ENCODE measurements around the gene MRPS7.

The MRPS7 gene

DNA sequence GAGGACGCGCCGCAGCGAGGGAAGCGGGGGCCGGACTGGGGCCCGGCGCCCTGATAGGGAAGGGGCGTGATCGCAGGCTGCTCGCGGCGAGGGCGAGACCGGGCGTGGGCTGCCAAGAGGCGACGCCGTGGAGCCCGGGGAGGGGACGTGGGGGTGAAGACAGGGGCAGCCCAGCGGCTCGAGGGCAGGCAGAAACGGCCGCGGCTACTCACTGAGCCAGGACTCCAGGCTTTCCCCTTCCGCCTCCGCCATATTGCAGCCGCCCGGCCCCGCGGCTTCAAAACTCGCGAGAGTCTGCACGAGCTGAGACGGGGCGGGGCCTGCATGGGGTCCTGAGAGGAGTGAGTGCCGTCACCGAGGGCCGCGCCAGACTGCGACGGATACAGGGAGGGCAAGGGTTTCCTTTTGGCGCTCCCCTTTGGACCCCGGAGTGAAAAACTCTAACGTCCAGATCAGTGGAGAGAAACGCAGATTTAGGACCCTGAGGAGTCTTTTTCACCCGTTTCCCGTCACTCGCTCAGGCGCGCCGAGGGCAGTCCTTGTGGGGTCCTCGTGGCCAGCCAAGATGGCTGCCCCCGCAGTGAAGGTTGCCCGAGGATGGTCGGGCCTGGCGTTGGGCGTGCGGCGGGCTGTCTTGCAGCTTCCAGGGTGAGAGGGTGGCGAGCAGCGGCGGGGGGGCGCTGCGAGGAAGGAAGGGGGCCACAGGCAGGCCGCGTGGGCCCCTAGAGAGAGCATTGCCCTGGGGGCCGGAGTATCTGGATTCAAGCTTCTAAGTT is at the start of gene MRPS7, which contains the start of gene GGA3:
Gene MRPS7, plus strand, starts transcription at position 544 of the 776 bp plus-strand sequence. Its CDS starts 22 bp downstream, at position 566.
Gene GGA3, minus strand, starts transcription at position 271 of the 776 bp plus-strand sequence. Its CDS starts 19 bp downstream, at position 252.
- peak; percentile 75 to 97 (median 92) for DNase-seq

GRCh38 chr17:75218131-75218530 is 43.5 kb upstream of the MRPS7 start:
- no peak for DNase-seq

DNA sequence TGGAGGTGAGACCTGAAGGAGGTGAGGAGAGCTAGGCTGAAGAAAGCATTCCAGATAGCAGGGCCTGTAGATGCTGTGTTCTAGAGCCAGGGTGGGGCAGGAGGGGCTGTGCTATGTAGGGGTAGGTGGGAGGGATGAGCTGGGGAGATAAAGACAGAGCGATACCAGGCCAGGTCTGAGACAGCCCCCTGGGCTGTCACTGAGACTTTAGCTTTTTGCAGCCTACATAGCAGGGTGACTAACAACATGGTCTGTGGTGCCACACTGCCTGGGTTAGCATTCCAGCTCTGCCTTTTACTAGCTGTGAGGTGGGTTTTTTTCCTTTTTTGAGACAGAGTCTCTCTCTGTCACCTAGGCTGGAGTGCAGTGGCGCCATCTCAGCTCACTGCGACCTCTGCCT is 41.9 kb upstream of the MRPS7 start:
- DNase-seq = no peak

DNA sequence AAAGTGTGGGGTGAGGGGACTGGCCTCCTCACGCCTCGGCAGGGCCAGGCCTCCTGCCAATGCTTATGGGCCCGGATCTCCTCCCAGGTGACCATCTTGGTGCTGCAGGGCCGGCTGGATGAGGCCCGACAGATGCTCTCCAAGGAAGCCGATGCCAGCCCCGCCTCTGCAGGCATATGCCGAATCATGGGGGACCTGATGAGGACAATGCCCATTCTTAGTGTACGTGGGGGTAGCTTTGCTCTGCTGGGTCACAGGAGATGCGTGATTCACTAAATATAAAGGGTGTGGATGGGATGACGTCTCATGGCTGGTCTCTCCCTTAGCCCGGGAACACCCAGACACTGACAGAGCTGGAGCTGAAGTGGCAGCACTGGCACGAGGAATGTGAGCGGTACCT is 36.7 kb upstream of the MRPS7 start:
- peak in 5 of 58 donors; percentile 18 to 64 (median 28) for DNase-seq

GRCh38 chr17:75227729-75228128 is 34.0 kb upstream of the MRPS7 start:
- no peak for DNase-seq

GRCh38 chr17:75228305-75228704 is 33.4 kb upstream of the MRPS7 start:
- DNase-seq = peak in 5 of 58 donors; percentile 14 to 36 (median 30)

DNA sequence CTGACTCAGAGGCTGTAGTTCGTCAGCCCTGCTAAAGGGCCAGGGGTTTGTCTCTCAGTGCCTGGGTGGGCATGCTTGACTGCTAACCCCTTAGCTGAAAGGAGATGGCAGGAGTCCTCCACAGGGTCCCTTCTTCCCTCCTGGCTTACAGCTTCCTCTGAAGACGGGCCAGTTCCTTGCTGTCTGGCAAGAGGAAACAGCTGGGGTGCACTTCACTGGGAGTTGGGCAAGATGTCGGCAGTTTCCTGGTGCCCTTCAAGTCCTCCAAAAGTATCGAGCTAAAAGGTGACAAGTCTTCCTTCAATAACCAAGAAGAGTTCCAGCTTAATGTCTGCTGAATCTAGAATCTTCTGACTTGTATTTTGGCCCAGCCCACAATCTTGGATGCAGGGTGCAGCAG is 32.8 kb upstream of the MRPS7 start:
- DNase-seq = no peak

DNA sequence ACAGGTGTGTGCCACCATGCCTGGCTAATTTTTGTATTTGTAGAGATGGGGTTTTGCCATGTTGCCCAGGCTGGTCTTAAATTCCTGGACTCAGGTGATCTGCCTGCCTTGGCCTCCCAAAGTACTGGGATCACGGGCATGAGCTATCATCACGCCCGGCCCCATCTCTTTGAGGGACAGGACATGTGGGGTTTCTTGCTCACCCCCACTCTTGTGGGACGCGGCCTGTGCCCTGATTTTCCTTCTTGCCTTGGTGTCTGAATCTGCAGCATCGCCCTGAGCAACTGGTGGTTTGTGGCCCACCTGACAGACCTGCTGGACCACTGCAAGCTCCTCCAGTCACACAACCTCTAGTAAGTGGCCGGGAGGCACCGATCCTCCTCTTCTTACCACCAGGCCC is 30.6 kb upstream of the MRPS7 start:
- no peak for DNase-seq

GRCh38 chr17:75231741-75232464 is 29.8 kb upstream of the MRPS7 start:
- DNase-seq = no peak

DNA sequence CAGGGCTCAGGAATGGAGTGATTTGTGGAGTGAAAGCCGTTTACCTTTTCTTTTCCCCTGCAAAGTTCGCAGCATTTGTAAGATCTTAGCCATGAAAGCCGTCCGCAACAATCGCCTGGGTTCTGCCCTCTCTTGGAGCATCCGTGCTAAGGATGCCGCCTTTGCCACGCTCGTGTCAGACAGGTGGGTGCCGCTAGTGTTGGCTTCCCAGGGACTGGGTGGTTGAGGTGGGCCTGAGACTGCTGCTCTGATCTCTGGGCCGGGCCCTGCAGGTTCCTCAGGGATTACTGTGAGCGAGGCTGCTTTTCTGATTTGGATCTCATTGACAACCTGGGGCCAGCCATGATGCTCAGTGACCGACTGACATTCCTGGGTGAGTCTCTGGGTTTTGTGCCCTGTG is 28.9 kb upstream of the MRPS7 start:
- no peak for DNase-seq

DNA sequence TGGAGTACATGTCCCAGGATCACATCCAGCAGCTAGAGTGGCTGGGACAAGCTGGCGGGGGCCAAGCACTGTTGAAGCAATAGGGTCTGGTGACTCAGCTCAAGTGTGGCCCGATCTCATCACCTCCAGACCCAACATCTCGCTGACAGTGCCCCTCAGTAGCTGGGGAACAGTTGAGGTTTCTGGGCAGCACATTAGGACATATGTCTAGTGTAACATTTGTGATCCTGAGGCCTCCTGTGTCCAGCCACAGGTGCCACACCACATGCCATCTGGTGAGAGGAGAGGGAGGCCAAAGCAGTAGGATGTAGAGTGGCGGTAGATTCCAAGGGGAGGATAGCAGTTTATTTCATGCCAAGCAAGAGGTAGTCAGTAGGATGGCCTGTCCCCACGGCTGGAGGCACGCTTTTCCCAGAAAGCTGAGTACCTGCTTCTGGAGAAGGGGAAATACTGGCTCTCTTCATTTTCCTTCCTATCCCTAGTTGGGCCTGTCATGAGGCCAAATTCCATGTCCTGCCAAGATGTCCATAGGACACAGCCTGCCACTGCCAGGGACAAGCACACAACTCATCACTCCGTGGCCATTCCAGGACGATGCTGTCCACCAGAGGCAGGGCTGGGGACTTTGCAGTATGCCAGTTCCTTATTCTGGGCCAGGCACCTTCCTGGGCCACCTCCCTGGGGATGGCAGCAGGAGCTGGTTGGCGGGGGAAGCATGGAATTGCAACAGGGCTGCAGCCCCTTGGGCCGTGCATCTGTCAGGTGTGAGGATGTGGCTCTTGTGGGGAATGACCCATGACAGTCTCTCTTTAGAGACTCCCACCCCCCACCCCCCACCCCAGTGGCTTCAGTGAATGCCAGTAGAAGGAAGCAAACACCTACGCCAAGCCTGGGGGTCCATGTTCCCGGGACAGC is 24.3 kb upstream of the MRPS7 start:
- no peak for DNase-seq

DNA sequence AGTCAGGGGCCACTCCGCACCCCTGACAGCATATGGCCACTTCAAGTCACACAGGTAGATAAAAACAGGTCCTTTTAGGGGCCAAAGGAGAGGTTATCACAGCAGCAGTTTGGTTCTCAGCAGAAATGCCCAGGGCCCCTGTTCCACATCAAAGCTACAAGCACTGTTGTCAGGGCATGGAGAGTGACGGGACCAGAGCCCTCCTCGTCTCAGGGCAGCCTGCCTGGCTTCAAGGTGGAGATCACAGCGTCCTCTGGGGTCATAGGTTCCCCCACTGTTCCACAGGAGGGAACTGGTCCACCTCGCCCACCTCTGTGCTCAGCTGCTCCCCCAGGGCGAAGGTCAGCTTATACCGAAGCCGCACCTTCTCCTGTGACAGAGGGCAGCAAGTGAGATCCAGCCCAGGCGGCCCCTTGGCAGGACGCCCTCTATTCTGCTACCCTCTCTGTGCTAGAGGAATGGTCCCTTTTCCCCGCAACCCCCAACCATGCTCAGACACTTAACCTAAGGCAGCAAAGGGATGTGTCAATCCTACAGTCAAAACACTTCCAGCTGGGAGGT is 23.6 kb upstream of the MRPS7 start:
- DNase-seq = no peak

GRCh38 chr17:75238684-75239191 is 22.9 kb upstream of the MRPS7 start:
- peak in 32 of 58 donors; percentile 10 to 69 (median 33) for DNase-seq

DNA sequence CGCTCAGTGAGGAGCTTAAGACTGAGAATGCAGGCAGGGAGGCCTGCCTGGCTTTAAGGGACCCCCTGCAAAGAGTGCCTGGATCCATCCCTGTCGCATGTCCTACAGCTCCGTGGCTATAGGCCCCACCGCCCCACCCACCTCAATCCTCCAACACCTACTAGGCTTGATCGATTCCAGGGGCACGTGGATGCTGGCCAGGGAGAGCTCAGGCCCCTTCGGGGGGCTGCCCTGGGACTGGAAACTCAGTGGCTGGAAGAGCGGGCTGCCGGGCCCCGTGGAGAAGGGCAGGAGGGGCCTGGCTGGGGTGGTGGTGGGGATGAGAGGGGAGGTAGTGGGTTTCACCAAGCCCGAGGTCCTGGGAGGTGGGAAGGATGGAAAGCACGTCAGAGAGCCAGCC is 22.5 kb upstream of the MRPS7 start:
- DNase-seq = no peak

DNA sequence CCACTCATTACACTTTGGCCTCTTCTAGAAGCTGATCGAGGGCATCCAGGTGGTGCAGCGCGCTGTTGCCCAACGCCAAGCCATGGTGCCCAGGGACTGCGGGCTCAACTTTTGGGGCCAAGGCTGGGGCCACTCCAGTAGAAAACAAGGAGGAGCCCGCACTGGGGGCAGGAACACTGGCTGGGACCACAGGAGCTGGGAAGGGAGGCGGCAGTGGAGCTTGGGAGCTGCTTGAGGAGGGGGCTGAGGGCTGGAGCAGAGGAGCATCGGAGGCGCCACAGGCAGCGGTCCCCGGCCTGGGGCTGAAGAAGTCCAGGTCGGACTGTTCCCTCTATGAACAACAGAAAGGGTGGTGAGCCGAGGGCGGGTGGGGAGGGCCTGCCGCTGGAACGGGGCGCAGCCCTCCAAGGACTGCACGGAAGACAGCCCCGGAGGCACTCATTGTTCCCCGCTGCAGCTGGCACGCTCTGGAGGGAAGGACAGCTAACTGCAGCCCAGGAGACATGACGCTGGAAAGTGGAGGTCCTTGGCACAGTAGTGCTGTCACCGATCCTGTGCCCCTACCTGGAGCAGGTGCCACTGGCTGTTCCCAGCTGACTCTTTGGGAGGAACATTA is 21.8 kb upstream of the MRPS7 start:
- no peak for DNase-seq

- DNase-seq = peak in 20 of 58 donors; percentile 15 to 63 (median 32)
These were observed 21.1 kb upstream of the MRPS7 start for GRCh38 chr17:75240394-75241142.

GRCh38 chr17:75241143-75241430 is 20.6 kb upstream of the MRPS7 start:
- no peak for DNase-seq

DNA sequence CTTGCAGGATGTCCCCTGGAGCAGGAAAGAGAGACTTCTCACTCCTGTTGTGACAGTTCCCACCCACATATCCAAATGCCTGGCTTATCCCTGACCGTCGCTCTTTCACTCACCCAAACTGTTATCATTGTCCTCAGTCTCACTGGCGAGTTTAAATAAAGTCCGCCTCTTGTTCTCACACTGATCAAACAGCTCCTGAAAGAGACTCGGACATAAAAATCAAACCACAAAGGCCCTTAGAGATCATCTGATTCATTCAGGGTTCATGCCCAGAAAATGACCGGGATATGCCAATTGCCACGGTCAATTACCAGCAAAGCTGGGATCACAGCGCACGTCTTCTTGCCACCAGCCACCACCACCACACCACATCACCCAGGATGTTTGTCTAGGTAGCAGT is 20.2 kb upstream of the MRPS7 start:
- no peak for DNase-seq

DNA sequence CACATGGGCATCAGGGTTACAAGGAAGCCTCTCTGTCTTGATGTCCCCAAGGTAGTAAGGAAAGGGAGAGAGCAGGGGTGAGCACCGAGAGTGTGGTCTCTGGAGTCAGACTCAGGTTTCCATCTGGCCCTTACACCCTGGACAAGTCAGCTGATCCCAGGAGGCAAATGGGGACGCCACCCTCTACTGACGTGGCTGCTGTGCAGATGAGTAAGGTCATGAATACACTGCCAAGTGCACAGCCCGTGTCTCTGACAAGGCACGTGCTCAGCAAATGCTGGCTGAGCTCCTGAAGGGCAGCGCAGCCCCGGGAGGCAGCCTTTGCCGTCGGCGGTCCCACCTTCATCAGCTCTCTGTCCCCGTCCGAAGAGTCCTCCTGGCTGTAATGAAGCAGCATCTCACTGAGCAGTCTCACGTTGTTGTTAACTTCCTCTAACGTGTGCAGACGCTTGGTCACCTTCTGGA is 19.7 kb upstream of the MRPS7 start:
- no peak for DNase-seq

All from anterior cingulate cortex (tissue), 58 donors.